C4-2B (cell line): ENCODE data around the gene AGBL4.

Source experiments
- ZFX ChIP-seq: fragments of 450-650 bp; IDR thresholded peaks from 2 replicates; pipeline ENCODE4 v1.6.1; 2017
- TF ChIP-seq, protein P1 (sequence below): fragments of 450-650 bp; conservative IDR thresholded peaks from 2 replicates; pipeline ENCODE4 v1.5.1; 2017; ENCODE audit warnings: mild to moderate bottlenecking

DNA sequence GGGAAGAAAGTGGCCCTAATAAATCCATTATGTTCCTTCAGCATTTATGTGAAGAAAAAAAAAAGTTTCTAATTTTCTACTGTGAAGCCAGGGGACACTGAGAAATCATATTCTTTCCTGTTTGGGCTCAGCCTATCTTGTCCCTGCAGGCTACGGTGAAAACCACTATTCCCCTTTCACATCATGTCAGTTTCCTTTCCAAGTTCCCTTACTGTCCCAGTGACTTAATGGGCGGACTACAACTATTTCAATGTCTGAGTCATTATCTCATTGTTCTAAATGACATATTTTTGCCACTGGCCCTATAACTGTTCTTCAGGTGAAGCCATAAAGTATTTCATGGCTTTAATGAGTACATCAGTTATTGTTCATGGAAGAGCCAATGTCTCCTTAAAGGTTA lies 1175.7 kb downstream of the AGBL4 start:
- TF ChIP-seq, protein P1, sequence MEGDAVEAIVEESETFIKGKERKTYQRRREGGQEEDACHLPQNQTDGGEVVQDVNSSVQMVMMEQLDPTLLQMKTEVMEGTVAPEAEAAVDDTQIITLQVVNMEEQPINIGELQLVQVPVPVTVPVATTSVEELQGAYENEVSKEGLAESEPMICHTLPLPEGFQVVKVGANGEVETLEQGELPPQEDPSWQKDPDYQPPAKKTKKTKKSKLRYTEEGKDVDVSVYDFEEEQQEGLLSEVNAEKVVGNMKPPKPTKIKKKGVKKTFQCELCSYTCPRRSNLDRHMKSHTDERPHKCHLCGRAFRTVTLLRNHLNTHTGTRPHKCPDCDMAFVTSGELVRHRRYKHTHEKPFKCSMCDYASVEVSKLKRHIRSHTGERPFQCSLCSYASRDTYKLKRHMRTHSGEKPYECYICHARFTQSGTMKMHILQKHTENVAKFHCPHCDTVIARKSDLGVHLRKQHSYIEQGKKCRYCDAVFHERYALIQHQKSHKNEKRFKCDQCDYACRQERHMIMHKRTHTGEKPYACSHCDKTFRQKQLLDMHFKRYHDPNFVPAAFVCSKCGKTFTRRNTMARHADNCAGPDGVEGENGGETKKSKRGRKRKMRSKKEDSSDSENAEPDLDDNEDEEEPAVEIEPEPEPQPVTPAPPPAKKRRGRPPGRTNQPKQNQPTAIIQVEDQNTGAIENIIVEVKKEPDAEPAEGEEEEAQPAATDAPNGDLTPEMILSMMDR: no peak
- no peak for TF ChIP-seq ZFX
